ENCODE results near the gene GNA12.
"Not testable (repeated sequence)": the region's sequence is repeated elsewhere in the genome, so short reads cannot be mapped to it uniquely, and the experiment has no call there.

DNA sequence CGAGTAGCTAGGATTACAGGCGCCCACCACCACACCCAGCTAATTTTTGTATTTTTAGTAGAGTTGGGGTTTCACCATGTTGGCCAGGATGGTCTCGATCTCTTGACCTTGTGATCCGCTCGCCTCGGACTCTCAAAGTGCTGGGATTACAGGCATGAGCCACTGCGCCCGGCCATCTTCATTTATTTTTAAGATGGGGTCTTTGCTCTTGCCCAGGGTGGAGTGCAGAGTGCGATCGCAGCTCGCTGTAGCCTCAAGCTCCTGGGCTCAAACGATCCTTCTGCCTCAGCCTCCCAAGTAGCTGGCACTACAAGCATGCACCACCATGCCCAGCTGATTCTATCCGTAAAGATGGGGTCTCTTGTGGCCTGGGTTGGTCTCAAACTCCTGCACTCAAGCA lies 116.9 kb downstream of the GNA12 start:
- TF ChIP-seq, protein P1, sequence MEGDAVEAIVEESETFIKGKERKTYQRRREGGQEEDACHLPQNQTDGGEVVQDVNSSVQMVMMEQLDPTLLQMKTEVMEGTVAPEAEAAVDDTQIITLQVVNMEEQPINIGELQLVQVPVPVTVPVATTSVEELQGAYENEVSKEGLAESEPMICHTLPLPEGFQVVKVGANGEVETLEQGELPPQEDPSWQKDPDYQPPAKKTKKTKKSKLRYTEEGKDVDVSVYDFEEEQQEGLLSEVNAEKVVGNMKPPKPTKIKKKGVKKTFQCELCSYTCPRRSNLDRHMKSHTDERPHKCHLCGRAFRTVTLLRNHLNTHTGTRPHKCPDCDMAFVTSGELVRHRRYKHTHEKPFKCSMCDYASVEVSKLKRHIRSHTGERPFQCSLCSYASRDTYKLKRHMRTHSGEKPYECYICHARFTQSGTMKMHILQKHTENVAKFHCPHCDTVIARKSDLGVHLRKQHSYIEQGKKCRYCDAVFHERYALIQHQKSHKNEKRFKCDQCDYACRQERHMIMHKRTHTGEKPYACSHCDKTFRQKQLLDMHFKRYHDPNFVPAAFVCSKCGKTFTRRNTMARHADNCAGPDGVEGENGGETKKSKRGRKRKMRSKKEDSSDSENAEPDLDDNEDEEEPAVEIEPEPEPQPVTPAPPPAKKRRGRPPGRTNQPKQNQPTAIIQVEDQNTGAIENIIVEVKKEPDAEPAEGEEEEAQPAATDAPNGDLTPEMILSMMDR (IDR thresholded peaks at IDR 0.05; ENCODE audit: insufficient read depth, low read depth, low read length): not testable (repeated sequence)
- not testable (repeated sequence) for TF ChIP-seq EZH2 (IDR thresholded peaks at IDR 0.05; ENCODE audit: insufficient read depth, low read length)
